A673 (cell line): Measurements from ENCODE around the gene TRIM14.

ENCODE experiments used
- CTCF ChIP-seq: fragments of 300-800, 200-600 bp; sonication (generic); conservative IDR thresholded peaks from 2 replicates; pipeline ENCODE4 v1.5.1; 2017; ENCODE audit warnings: low read depth, mild to moderate bottlenecking, antibody characterized with exemption, low read length, moderate library complexity, mixed read lengths
- EZH2 ChIP-seq: fragments of 200-600 bp; sonication (generic); IDR thresholded peaks from 2 replicates; pipeline ENCODE4 v1.6.1; 2017; ENCODE audit warnings: borderline replicate concordance, low read depth, mild to moderate bottlenecking, mixed read lengths, antibody characterized with exemption, low read length; ENCODE audit not compliant: poor library complexity, severe bottlenecking

- TF ChIP-seq CTCF, result no peak
- no peak for TF ChIP-seq EZH2
Observed at GRCh38 chr9:98142182-98142907, 23.3 kb upstream of the TRIM14 start.
